Endothelial cell of umbilical vein (primary cell): ENCODE results near the gene C5AR2. TPM values are rescaled to one million over a fixed set of nuclear protein-coding genes. Genes with fewer than 3 reads are reported as not detected.

ENCODE experiments used
- BruUV-seq: library from RNA; stranded (reverse); fragments of 400-500 nt; replicated peaks from 2 replicates; lab custom pipeline; 2021; lab: Mats Ljungman, UMichigan
- CTCF ChIA-PET: fragments of 300-600, 350-600 bp; sonication (Branson Sonifier 250); formaldehyde crosslinking; loops from one replicate; lab custom pipeline; 2021; ENCODE audit warnings: antibody characterized with exemption, inconsistent platforms; lab: Charles Lee
- POLR2A ChIA-PET: fragments of 300-600, 350-600 bp; sonication (Branson Sonifier 250); formaldehyde crosslinking; loops from one replicate; lab custom pipeline; 2021; ENCODE audit warnings: antibody characterized with exemption, inconsistent platforms; lab: Charles Lee
- DNase-seq: peaks from one replicate; pipeline ENCODE4 v3.0.0-alpha.2; 2011; ENCODE audit warnings: low read depth, low spot score
- FAIRE-seq: peaks from 2 replicates; lab custom pipeline; 2011; peaks lifted over from hg19 to GRCh38; lab: Jason Lieb, UNC
- H2AFZ ChIP-seq: 2 replicates; pipeline ENCODE4 v1.6.0; 2012; ENCODE audit warnings: low read depth, low read length, control low read depth, inconsistent platforms
- H3K27ac ChIP-seq: 2 replicates; pipeline ENCODE4 v1.5.1; 2011; ENCODE audit warnings: low read depth, mild to moderate bottlenecking, control low read depth, low read length, moderate library complexity; ENCODE audit not compliant: insufficient read depth
- H3K27me3 ChIP-seq, 2 experiments: 2 replicates each; pipeline versions ENCODE4 v1.6.0 to v1.6.1; 2011; ENCODE audit warnings: low read length in 2 of 2, mixed read lengths in 1 of 2; ENCODE audit not compliant: control insufficient read depth in 2 of 2, insufficient read depth in 2 of 2
- H3K36me3 ChIP-seq, 2 experiments: 2 replicates in 1 of 2; 3 replicates in 1 of 2; pipeline ENCODE4 v1.5.1; 2011; ENCODE audit warnings: low read length in 2 of 2, mild to moderate bottlenecking in 1 of 2, moderate library complexity in 1 of 2; ENCODE audit not compliant: control insufficient read depth in 2 of 2, insufficient read depth in 2 of 2; ENCODE audit errors: extremely low read depth in 1 of 2
- H3K4me1 ChIP-seq: 3 replicates; pipeline ENCODE4 v1.5.1; 2011; ENCODE audit warnings: mild to moderate bottlenecking, low read length; ENCODE audit not compliant: control insufficient read depth, insufficient read depth; ENCODE audit errors: extremely low read depth
- H3K4me2 ChIP-seq: 2 replicates; pipeline ENCODE4 v1.6.1; 2011; ENCODE audit warnings: low read length, control low read depth, mixed read lengths; ENCODE audit not compliant: insufficient read depth
- H3K4me3 ChIP-seq, 3 experiments: fragments of 200-600 bp in 1 of 3; sonication (generic), shearing (Covaris generic) in 1 of 3; replicated peaks in 1 of 3; 2 replicates each; pipeline ENCODE4 v1.5.1; 2011 to 2016; ENCODE audit warnings: control low read depth in 3 of 3, low read length in 3 of 3, mild to moderate bottlenecking in 2 of 3, inconsistent platforms in 1 of 3, low read depth in 1 of 3, moderate library complexity in 1 of 3; ENCODE audit not compliant: insufficient read depth in 1 of 3
- H3K79me2 ChIP-seq: 2 replicates; pipeline ENCODE4 v1.6.0; 2012; ENCODE audit warnings: low read length, inconsistent platforms; ENCODE audit not compliant: control insufficient read depth, insufficient read depth
- H3K9ac ChIP-seq: replicated peaks from 2 replicates; pipeline ENCODE3; 2011; ENCODE audit warnings: low read length, control low read depth; ENCODE audit not compliant: insufficient read depth; ENCODE audit errors: extremely low read depth
- H3K9me1 ChIP-seq: replicated peaks from 3 replicates; pipeline ENCODE4 v1.6.0; 2011; ENCODE audit warnings: mild to moderate bottlenecking, low read length; ENCODE audit not compliant: control insufficient read depth, insufficient read depth; ENCODE audit errors: extremely low read depth
- H3K9me3 ChIP-seq: replicated peaks from 2 replicates; pipeline ENCODE4 v1.5.1; 2012; ENCODE audit warnings: low read length, inconsistent platforms; ENCODE audit not compliant: control insufficient read depth, insufficient read depth
- H4K20me1 ChIP-seq: replicated peaks from 2 replicates; pipeline ENCODE3; 2011; ENCODE audit warnings: mild to moderate bottlenecking, low read length; ENCODE audit not compliant: control insufficient read depth, insufficient read depth; ENCODE audit errors: extremely low read depth
- EZH2 ChIP-seq: IDR thresholded peaks from 2 replicates; pipeline ENCODE4 v1.6.1; 2012; ENCODE audit warnings: borderline replicate concordance, low read depth, mild to moderate bottlenecking, moderate library complexity, low read length, inconsistent platforms; ENCODE audit not compliant: severe bottlenecking
- FOS ChIP-seq: IDR thresholded peaks from 2 replicates; pipeline ENCODE4 v1.6.1; 2011; ENCODE audit warnings: mild to moderate bottlenecking, low read length, moderate library complexity, borderline replicate concordance; ENCODE audit not compliant: insufficient read depth
- GATA2 ChIP-seq: IDR thresholded peaks from 2 replicates; pipeline ENCODE4 v1.7.0; 2011; ENCODE audit warnings: low read depth, mild to moderate bottlenecking, moderate library complexity, mixed read lengths, low read length; ENCODE audit not compliant: insufficient read length, insufficient read depth
- JUN ChIP-seq: IDR thresholded peaks from 2 replicates; pipeline ENCODE4 v1.6.1; 2011; ENCODE audit warnings: borderline replicate concordance, low read depth; ENCODE audit not compliant: insufficient read length, insufficient read depth
- MYC ChIP-seq: IDR thresholded peaks from one replicate; pipeline ENCODE4 v1.6.1; 2011; ENCODE audit warnings: mild to moderate bottlenecking, low read depth, low read length
- POLR2A ChIP-seq: IDR thresholded peaks from 2 replicates; pipeline ENCODE4 v1.6.1; 2012; ENCODE audit warnings: low read depth, mild to moderate bottlenecking, control low read depth, low read length
- POLR2AphosphoS5 ChIP-seq: IDR thresholded peaks from 2 replicates; pipeline ENCODE4 v1.6.1; 2012; ENCODE audit warnings: low read depth, mild to moderate bottlenecking, control low read depth, low read length, moderate library complexity; ENCODE audit not compliant: insufficient read depth
- dilution Hi-C: fragments of 300-500 bp; cut with MboI; formaldehyde crosslinking; loops from one replicate; pipeline ENCODE4 v1.15.0; 2019; ENCODE audit warnings: low sequenced_read_pairs; ENCODE audit not compliant: extremely low pct_ligation_motif_present
- intact Hi-C: fragments of 100-400 bp; cut with micrococcal nuclease; formaldehyde crosslinking; loops from one replicate; pipeline ENCODE4 v1.10.0; 2022
- polyA plus RNA-seq, 4 experiments: library from polyadenylated mRNA; depleted of rRNA in 3 of 4; stranded (reverse) in 3 of 4; unstranded in 1 of 4; fragments of >200 nt; gene quantifications; 2 replicates each; pipeline versions ENCODE4 v1.2.1 to v1.2.3, GENCODE V29; 2011 to 2012; ENCODE audit warnings: missing spikeins in 1 of 4
- total RNA-seq: library from RNA; stranded (reverse); gene quantifications from 2 replicates; pipeline ENCODE4 v1.2.3, GENCODE V29; 2021
- TF ChIP-seq, protein P1 (sequence below): IDR thresholded peaks from 2 replicates; pipeline ENCODE4 v1.6.1; 2011; ENCODE audit not compliant: insufficient read depth, insufficient read length
- TF ChIP-seq, protein P2 (sequence below), 2 donors: IDR thresholded peaks; 1 replicate in 1 of 2; 2 replicates in 1 of 2; pipeline ENCODE4 v1.5.1; 2011; ENCODE audit warnings: low read length in 2 of 2, mild to moderate bottlenecking in 2 of 2, moderate library complexity in 2 of 2, control low read depth in 1 of 2, inconsistent platforms in 1 of 2, low read depth in 1 of 2; ENCODE audit not compliant: insufficient read depth in 1 of 2; ENCODE audit errors: extremely low read depth in 1 of 2

Gene C5AR2
- total and polyA plus RNA-seq, 2 donors (not counting 3 experiments of a cell fraction or from before 2014, with no cell fraction given) = not detected

DNA sequence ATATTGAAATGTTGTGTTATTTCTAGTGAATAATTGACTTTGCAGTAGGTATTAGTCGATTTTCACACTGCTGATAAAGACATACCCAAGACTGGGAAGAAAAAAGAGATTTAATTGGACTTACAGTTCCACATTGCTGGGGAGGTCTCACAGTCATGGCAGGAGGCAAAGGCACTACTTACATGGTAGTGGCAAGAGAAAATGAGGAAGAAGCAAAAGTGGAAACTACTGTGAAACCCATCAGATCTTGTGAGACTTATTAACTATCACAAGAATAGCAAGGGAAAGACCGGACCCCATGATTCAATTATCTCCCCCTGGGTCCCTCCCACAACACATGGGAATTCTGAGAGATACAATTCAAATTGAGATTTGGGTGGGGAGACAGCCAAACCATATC is 9.9 kb upstream of the C5AR2 start:
- no TSS peak for BruUV-seq
- Histone ChIP-seq H3K9ac (no peak overlapping the region), H3K4me1 (peaks cover 7% of the 10 kb centered on the region), H2AFZ (no peak overlapping the region), H3K36me3 (no peaks in the 10 kb centered on the region), H3K27ac (no peak overlapping the region), H3K4me3 (no peak overlapping the region), H3K9me1 (no peaks in the 10 kb centered on the region), H4K20me1 (no peaks in the 10 kb centered on the region), H3K9me3 (no peaks in the 10 kb centered on the region), H3K27me3 (peaks cover 0 to 4% of the 10 kb centered on the region in 2 experiments), H3K79me2 (no peaks in the 10 kb centered on the region), H3K4me2 (no peak overlapping the region)
- DNase-seq (no peak), FAIRE-seq (no peak)
- dilution Hi-C loops (no loop called here), intact Hi-C loops (no loop called here)
- TF ChIP-seq FOS (no peak), JUN (no peak)
- CTCF ChIA-PET = interaction anchor here (1.0 to 3.7 kb wide), 3 partner anchors 17 to 69 kb away, joined by 4 to 13 read pairs (median 5); partner anchors contain the start of gene DHX34
- POLR2A ChIA-PET = no interaction called here

DNA sequence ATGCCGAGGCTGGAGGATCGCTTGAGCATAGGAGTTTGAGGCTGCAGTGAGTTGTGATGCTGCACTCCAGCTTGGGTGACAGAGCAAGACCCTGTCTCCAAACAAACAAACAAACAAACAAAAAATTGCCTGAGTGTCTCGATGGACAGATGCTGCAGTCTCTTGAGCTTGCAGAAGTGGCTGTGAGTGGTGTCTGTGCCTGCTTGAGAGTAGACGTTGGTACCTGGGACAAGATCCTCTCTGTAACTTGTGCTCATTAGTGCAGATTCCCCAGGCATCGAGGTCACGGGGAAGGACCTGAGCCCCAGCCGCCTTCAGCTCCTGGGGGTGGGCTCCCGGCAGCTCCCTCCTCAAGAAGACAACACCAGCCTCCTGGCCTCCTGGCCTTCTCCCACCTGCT is 8.6 kb upstream of the C5AR2 start:
- CTCF ChIA-PET = interaction anchor here (1.0 to 3.7 kb wide), 5 partner anchors 10 to 25 kb away, joined by 3 to 13 read pairs (median 3); partner anchors contain the start of gene DHX34
- dilution Hi-C loops = no loop called here
- Histone ChIP-seq H3K9me3 (no peaks in the 10 kb centered on the region), H3K27ac (no peak overlapping the region), H3K27me3 (peaks cover 0 to 4% of the 10 kb centered on the region in 2 experiments), H4K20me1 (no peaks in the 10 kb centered on the region), H3K4me1 (peaks cover 7% of the 10 kb centered on the region), H3K36me3 (no peaks in the 10 kb centered on the region), H3K4me3 (no peak overlapping the region), H3K4me2 (no peak overlapping the region), H2AFZ (no peak overlapping the region), H3K9me1 (no peaks in the 10 kb centered on the region), H3K9ac (no peak overlapping the region), H3K79me2 (no peaks in the 10 kb centered on the region)
- DNase-seq (no peak), FAIRE-seq (no peak)
- POLR2A ChIA-PET = no interaction called here
- intact Hi-C loops = no loop called here
- TF ChIP-seq JUN = no peak
- TF ChIP-seq GATA2 = no peak
- TF ChIP-seq FOS = no peak
- TF ChIP-seq, protein P1, sequence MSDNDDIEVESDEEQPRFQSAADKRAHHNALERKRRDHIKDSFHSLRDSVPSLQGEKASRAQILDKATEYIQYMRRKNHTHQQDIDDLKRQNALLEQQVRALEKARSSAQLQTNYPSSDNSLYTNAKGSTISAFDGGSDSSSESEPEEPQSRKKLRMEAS = no peak
- TF ChIP-seq EZH2 = no peak
- no peak for TF ChIP-seq POLR2AphosphoS5
- TF ChIP-seq MYC = no peak
- TF ChIP-seq, protein P2, sequence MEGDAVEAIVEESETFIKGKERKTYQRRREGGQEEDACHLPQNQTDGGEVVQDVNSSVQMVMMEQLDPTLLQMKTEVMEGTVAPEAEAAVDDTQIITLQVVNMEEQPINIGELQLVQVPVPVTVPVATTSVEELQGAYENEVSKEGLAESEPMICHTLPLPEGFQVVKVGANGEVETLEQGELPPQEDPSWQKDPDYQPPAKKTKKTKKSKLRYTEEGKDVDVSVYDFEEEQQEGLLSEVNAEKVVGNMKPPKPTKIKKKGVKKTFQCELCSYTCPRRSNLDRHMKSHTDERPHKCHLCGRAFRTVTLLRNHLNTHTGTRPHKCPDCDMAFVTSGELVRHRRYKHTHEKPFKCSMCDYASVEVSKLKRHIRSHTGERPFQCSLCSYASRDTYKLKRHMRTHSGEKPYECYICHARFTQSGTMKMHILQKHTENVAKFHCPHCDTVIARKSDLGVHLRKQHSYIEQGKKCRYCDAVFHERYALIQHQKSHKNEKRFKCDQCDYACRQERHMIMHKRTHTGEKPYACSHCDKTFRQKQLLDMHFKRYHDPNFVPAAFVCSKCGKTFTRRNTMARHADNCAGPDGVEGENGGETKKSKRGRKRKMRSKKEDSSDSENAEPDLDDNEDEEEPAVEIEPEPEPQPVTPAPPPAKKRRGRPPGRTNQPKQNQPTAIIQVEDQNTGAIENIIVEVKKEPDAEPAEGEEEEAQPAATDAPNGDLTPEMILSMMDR (IDR thresholded peaks at IDR 0.05; ENCODE audit: extremely low read depth in 1 of 2, insufficient read depth in 1 of 2, low read depth in 1 of 2, low read length in 2 of 2) = no peak
- TF ChIP-seq POLR2A = no peak
- BruUV-seq = no TSS peak
